Natural killer cell (primary cell): ENCODE measurements around the gene DNAL1. TPM values are rescaled to one million over a fixed set of nuclear protein-coding genes. Genes with fewer than 3 reads are reported as not detected.
A peak's percentile ranks its signal among the peaks of the same experiment; 100 is the strongest.

Experiments
- ATAC-seq, 3 donors: fragments of 150-1000 bp in 2 of 3; fragments of 200-7000 bp in 1 of 3; cut with Tn5 transposase; 1 replicate in 1 of 3; 2 replicates in 2 of 3; pipeline ENCODE4 v1.10.0; 2021; ENCODE audit warnings: mild to moderate bottlenecking in 2 of 3, moderate library complexity in 2 of 3
- DNase-seq, 2 donors: peaks; one replicate each; pipeline versions ENCODE4 v3.0.0 to v3.0.0-alpha.2; 2013 to 2021; ENCODE audit warnings: mixed read lengths in 1 of 2
- H3K27ac ChIP-seq: one replicate; pipeline ENCODE4 v1.5.1; 2013; ENCODE audit warnings: mild to moderate bottlenecking, low read length
- H3K27me3 ChIP-seq: one replicate; pipeline ENCODE4 v1.6.1; 2013; ENCODE audit warnings: low read length; ENCODE audit not compliant: control insufficient read depth, insufficient read depth
- H3K36me3 ChIP-seq: one replicate; pipeline ENCODE4 v1.6.1; 2013; ENCODE audit warnings: low read length; ENCODE audit not compliant: control insufficient read depth, insufficient read depth
- H3K4me1 ChIP-seq: one replicate; pipeline ENCODE4 v1.6.1; 2013; ENCODE audit warnings: low read length; ENCODE audit not compliant: control insufficient read depth, insufficient read depth
- H3K4me3 ChIP-seq: one replicate; pipeline ENCODE4 v1.5.1; 2013; ENCODE audit warnings: low read length
- H3K9me3 ChIP-seq: one replicate; pipeline ENCODE4 v1.6.1; 2013; ENCODE audit warnings: low read length; ENCODE audit not compliant: control insufficient read depth, insufficient read depth
- H3K27ac Mint-ChIP-seq, 2 donors: one replicate each; pipeline ENCODE4 v1.8.0; 2022; ENCODE audit warnings: mild to moderate bottlenecking in 2 of 2, mixed read lengths in 2 of 2, moderate library complexity in 1 of 2
- H3K27me3 Mint-ChIP-seq, 2 donors: one replicate each; pipeline ENCODE4 v1.8.0; 2022; ENCODE audit warnings: low read depth in 2 of 2, mixed read lengths in 2 of 2
- H3K36me3 Mint-ChIP-seq: one replicate; pipeline ENCODE4 v1.8.0; 2022; ENCODE audit warnings: mixed read lengths
- H3K4me1 Mint-ChIP-seq, 2 donors: one replicate each; pipeline ENCODE4 v1.8.0; 2022; ENCODE audit warnings: mixed read lengths in 2 of 2
- H3K4me3 Mint-ChIP-seq: one replicate; pipeline ENCODE4 v1.8.0; 2022; ENCODE audit warnings: mild to moderate bottlenecking, moderate library complexity, mixed read lengths
- H3K9me3 Mint-ChIP-seq, 2 donors: one replicate each; pipeline ENCODE4 v1.8.0; 2022; ENCODE audit warnings: mixed read lengths in 2 of 2
- WGBS: methylation state at CpG from one replicate; pipeline ENCODE4 v1.1.7; 2013; ENCODE audit warnings: missing lambda C conversion rate; ENCODE audit not compliant: insufficient coverage; 5-methylcytosine and 5-hydroxymethylcytosine counted together
- intact Hi-C: fragments of 100-400 bp; cut with micrococcal nuclease; formaldehyde crosslinking; loops from one replicate; pipeline ENCODE4 v1.14.2; 2022
- total RNA-seq, 4 donors: library from RNA; stranded (reverse); fragments of 120-200 nt in 1 of 4; gene quantifications; one replicate each; pipeline versions ENCODE4 v1.2.3 to v1.2.4, GENCODE V29; 2013 to 2022
- TF ChIP-seq, protein P1 (sequence below): fragments of 200-600 bp; IDR thresholded peaks from one replicate; pipeline ENCODE4 v1.8.0; 2022; ENCODE audit warnings: antibody characterized with exemption

The DNAL1 gene, protein sequence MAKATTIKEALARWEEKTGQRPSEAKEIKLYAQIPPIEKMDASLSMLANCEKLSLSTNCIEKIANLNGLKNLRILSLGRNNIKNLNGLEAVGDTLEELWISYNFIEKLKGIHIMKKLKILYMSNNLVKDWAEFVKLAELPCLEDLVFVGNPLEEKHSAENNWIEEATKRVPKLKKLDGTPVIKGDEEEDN
- 10 to 100 TPM in 2 of 3 donors, 1 to 10 TPM in 1; 6.7 to 10.3 (median 10.1) TPM for total RNA-seq
- 9.5 TPM for total RNA-seq (2013)

DNA sequence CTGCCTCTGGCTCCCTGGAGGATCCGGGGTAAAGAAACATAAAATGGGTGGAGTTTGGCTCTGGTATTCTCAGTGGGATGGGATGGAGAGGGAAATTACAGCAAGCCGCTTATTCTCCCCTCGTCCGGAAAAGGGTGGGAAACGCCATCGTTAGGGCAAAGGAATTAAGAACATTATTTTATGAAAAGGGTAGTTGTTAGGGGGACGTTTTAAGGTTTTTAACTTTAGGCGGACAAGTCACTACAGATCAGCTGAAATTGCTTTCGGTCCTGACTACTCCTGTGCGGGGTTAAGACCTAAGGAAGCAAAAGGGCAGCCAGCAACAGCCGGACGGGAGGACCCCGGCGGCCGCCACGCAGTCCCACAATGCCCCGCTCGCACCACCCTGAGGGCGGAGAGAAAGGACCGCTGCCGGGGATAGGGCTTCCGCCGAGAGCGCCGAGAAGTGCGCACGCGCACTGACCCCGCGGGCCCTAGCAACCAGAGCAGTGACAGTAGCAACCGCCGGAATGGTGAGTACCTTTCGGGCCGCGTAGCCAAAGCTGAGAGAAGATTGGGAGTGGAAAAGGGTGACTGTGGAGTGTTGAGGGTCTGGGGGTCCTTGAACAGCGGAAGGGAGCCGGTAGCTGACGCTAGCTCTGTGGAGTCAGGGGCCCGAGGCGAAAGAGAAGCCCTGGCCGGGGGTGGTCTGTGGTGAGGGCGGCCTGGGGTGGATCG, at the start of gene DNAL1:
Gene DNAL1, plus strand, starts transcription at position 456 of the 717 bp plus-strand sequence. Its CDS starts 54 bp downstream, at position 510.
- no peaks in the 10 kb centered on the region for H3K9me3 Mint-ChIP-seq
- DNase-seq (peak; percentile 91 to 96), ATAC-seq (peak; percentile 95 to 99 (median 95))
- peak within 1 kb of the TSS; percentile 96 for H3K4me3 Mint-ChIP-seq
- H3K27me3 ChIP-seq: no peaks in the 10 kb centered on the region
- peak within 1 kb of the TSS; percentile 80 for H3K27ac ChIP-seq
- H3K36me3 Mint-ChIP-seq: no peaks in the 10 kb centered on the region
- intact Hi-C loops: loop anchor here (5.0 kb wide), 1 partner anchor 113 kb away; no protein-coding TSS in a partner anchor
- peaks cover 21% of the 10 kb centered on the region in 2 donors for H3K4me1 Mint-ChIP-seq
- H3K4me3 ChIP-seq: peak within 1 kb of the TSS; percentile 63
- WGBS: under 1% methylated on average over 43 of the region's 43 CpGs
- no peaks in the 10 kb centered on the region for H3K36me3 ChIP-seq
- H3K9me3 ChIP-seq: no peaks in the 10 kb centered on the region
- no peaks in the 10 kb centered on the region for H3K27me3 Mint-ChIP-seq
- TF ChIP-seq, protein P1, sequence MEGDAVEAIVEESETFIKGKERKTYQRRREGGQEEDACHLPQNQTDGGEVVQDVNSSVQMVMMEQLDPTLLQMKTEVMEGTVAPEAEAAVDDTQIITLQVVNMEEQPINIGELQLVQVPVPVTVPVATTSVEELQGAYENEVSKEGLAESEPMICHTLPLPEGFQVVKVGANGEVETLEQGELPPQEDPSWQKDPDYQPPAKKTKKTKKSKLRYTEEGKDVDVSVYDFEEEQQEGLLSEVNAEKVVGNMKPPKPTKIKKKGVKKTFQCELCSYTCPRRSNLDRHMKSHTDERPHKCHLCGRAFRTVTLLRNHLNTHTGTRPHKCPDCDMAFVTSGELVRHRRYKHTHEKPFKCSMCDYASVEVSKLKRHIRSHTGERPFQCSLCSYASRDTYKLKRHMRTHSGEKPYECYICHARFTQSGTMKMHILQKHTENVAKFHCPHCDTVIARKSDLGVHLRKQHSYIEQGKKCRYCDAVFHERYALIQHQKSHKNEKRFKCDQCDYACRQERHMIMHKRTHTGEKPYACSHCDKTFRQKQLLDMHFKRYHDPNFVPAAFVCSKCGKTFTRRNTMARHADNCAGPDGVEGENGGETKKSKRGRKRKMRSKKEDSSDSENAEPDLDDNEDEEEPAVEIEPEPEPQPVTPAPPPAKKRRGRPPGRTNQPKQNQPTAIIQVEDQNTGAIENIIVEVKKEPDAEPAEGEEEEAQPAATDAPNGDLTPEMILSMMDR: no peak
- peak within 1 kb of the TSS; percentile 93 to 94 for H3K27ac Mint-ChIP-seq
- peaks cover 21% of the 10 kb centered on the region for H3K4me1 ChIP-seq

DNA sequence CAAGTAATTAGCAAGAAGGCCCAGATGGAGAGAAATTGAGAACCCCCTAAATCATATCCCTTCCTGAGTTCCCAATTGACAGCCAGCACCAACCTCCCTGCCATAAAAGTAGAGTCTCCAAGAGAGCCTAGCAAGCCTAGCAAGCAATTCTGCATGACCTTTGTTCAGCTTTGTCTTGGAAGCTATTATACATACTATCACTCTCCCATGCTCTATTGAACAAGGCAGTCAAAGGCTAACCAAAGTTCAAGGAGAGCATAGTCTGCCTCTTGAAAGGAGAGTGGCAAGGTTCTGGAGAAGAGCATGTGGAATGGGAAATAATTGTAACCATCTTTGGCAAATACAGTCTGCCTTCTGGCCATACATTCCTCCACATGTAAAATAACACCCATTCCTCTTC, 45.3 kb upstream of the DNAL1 start:
- intact Hi-C loops: no loop called here
- H3K36me3 Mint-ChIP-seq: peaks cover 7% of the 10 kb centered on the region
- H3K27ac Mint-ChIP-seq: no peak overlapping the region
- H3K9me3 ChIP-seq: no peaks in the 10 kb centered on the region
- H3K36me3 ChIP-seq: peaks cover 4% of the 10 kb centered on the region
- H3K27me3 Mint-ChIP-seq: no peaks in the 10 kb centered on the region
- H3K27me3 ChIP-seq: no peaks in the 10 kb centered on the region
- ATAC-seq: no peak
- H3K4me1 ChIP-seq: no peaks in the 10 kb centered on the region
- H3K4me1 Mint-ChIP-seq: no peaks in the 10 kb centered on the region
- TF ChIP-seq, protein P1: no peak
- no peaks in the 10 kb centered on the region for H3K9me3 Mint-ChIP-seq
- H3K4me3 ChIP-seq: no peak overlapping the region
- DNase-seq: no peak
- H3K27ac ChIP-seq: no peak overlapping the region
- no peak overlapping the region for H3K4me3 Mint-ChIP-seq

DNA sequence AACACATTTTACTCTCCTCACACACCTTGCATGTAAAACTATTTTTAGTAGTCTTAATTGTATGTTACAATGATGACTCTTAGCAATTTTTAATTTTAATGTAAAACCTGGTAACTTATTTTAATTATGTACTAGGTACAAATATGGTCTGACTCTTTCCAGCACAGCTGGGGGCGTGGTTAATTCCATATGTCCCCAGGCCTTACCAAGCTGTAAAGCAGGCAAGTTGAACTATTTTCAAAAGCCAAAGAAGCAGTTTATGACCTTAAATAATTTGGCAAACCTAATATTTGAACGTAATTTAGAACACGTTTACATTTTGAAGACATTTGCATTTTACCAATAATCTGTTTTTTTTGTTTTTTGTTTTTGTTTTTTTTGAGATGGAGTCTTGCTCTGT, 41.8 kb upstream of the DNAL1 start:
- ATAC-seq (no peak), DNase-seq (no peak)
- TF ChIP-seq, protein P1: no peak
- no peaks in the 10 kb centered on the region for H3K9me3 Mint-ChIP-seq
- Histone ChIP-seq H3K4me1 (no peaks in the 10 kb centered on the region), H3K27ac (no peak overlapping the region), H3K9me3 (no peaks in the 10 kb centered on the region), H3K4me3 (no peak overlapping the region), H3K36me3 (no peaks in the 10 kb centered on the region), H3K27me3 (no peaks in the 10 kb centered on the region)
- H3K27me3 Mint-ChIP-seq: no peaks in the 10 kb centered on the region
- no peak overlapping the region for H3K4me3 Mint-ChIP-seq
- no peak overlapping the region for H3K27ac Mint-ChIP-seq
- intact Hi-C loops: no loop called here
- WGBS: 96% methylated on average over 3 of the region's 3 CpGs
- H3K4me1 Mint-ChIP-seq: no peaks in the 10 kb centered on the region
- no peaks in the 10 kb centered on the region for H3K36me3 Mint-ChIP-seq
